ENCODE measurements around the gene HDAC4.

Gene HDAC4

GRCh38 chr2:239215136-239215925 lies 185.5 kb downstream of the HDAC4 start:
- no peak overlapping the region for H3K4me3 ChIP-seq (ENCODE audit: low read length)
- no peak for TF ChIP-seq CTCF (conservative IDR thresholded peaks at IDR 0.05; ENCODE audit: low read length)
- DNase-seq (ENCODE audit: low read depth): no peak

- no peak overlapping the region for H3K4me3 ChIP-seq (ENCODE audit: low read length)
- DNase-seq (ENCODE audit: low read depth): no peak
- TF ChIP-seq CTCF (conservative IDR thresholded peaks at IDR 0.05; ENCODE audit: low read length): no peak
Measured at GRCh38 chr2:239214725-239215124, 186.1 kb downstream of the HDAC4 start.

GRCh38 chr2:239213643-239214101 lies 187.1 kb downstream of the HDAC4 start:
- TF ChIP-seq CTCF (conservative IDR thresholded peaks at IDR 0.05; ENCODE audit: low read length): no peak
- H3K4me3 ChIP-seq (ENCODE audit: low read length): no peak overlapping the region
- no peak for DNase-seq (ENCODE audit: low read depth)

GRCh38 chr2:239212929-239213642 lies 187.7 kb downstream of the HDAC4 start:
- no peak overlapping the region for H3K4me3 ChIP-seq (ENCODE audit: low read length)
- DNase-seq (ENCODE audit: low read depth): no peak
- TF ChIP-seq CTCF (conservative IDR thresholded peaks at IDR 0.05; ENCODE audit: low read length): no peak

GRCh38 chr2:239212121-239212928 lies 188.5 kb downstream of the HDAC4 start:
- no peak for DNase-seq (ENCODE audit: low read depth)
- no peak for TF ChIP-seq CTCF (conservative IDR thresholded peaks at IDR 0.05; ENCODE audit: low read length)
- no peak overlapping the region for H3K4me3 ChIP-seq (ENCODE audit: low read length)

- no peak for TF ChIP-seq CTCF (conservative IDR thresholded peaks at IDR 0.05; ENCODE audit: low read length)
- no peak overlapping the region for H3K4me3 ChIP-seq (ENCODE audit: low read length)
- no peak for DNase-seq (ENCODE audit: low read depth)
Measured at GRCh38 chr2:239211396-239212094, 189.3 kb downstream of the HDAC4 start.
